Measurements from ENCODE around the gene PSMC5. TPM values are rescaled to one million over a fixed set of nuclear protein-coding genes. Genes with fewer than 3 reads are reported as not detected.
A peak's percentile ranks its signal among the peaks of the same experiment; 100 is the strongest.

PSMC5 gene
- total and polyA plus RNA-seq, 10 of the 15 experiments (the other 5 are each of a cell fraction or from before 2014, with no cell fraction given), result 55.0 to 266 (median 148) TPM

DNA sequence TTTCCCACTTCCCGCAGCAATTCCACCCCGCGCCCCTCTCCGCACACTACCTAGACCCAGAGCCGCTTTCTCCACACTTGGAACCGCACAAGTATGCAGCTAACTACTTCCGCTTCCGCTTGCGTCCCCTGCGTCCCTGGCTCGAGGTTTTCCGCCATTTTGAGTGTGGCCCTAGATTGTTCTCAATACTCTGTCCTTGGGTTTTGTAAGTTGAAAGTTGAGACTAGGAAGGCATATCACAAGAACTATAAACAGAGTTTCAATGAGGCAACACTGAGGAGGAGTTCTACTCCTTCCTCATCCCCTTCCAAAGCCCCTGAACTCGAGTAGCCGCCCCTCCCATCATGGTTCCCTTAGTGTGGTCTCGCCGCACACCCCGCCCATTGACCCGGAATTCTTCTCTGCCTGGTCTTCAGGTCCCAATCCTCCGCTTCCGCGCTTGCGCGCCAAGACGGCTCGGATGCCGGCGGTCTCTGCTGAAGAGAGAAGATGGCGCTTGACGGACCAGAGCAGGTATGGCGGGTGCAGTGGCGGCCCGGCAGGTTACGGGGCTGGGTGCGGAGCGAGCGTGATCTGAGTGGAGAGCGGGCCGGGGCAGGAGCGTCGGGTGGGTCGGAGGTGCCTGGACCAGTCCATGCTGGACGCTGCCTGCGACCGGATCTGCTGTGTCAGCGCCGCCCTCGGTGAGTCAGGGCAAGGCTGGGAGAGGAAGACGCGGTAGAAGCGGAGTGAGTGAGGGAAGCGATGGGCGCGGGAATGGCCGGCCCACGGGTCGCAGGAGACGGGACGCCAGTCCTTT lies at the start of gene PSMC5, which contains the start of gene FTSJ3 (continued):
- TF ChIP-seq SIX5 (IDR thresholded peaks at IDR 0.05; ENCODE audit: low read depth, low read length, severe bottlenecking) (peak; percentile 83), LARP7 (IDR thresholded peaks at IDR 0.05) (peak; percentile 84), MTA3 (IDR thresholded peaks at IDR 0.05; ENCODE audit: borderline replicate concordance, low read length) (no peak), MTA2 (IDR thresholded peaks at IDR 0.05; ENCODE audit: low read depth) (peak; percentile 95), NR2C1 (IDR thresholded peaks at IDR 0.05) (peak; percentile 99), TBL1XR1 (IDR thresholded peaks at IDR 0.05; ENCODE audit: low read depth, low read length) (no peak; the same call in 1 of the 2 replicates), RB1 (IDR thresholded peaks at IDR 0.05; ENCODE audit: borderline replicate concordance) (peak; percentile 57; the same call in 1 of the 2 replicates), ZZZ3 (IDR thresholded peaks at IDR 0.05; ENCODE audit: control insufficient read depth, insufficient read length, low read depth) (no peak), TARDBP (IDR thresholded peaks at IDR 0.05; ENCODE audit: borderline replicate concordance) (no peak; the same call in 1 of the 2 replicates), SIN3A (IDR thresholded peaks at IDR 0.05; ENCODE audit: low read depth, low read length) (peak; percentile 55), NR2C2 (IDR thresholded peaks at IDR 0.05; ENCODE audit: borderline replicate concordance, control insufficient read depth, insufficient read length, low read depth) (peak; percentile 80), ZNF207 (IDR thresholded peaks at IDR 0.05; ENCODE audit: borderline replicate concordance) (peak; percentile 52; the same call in 1 of the 2 replicates), CHD1 (IDR thresholded peaks at IDR 0.05; ENCODE audit: low read depth, low read length) (no peak), SMC3 (IDR thresholded peaks at IDR 0.05; ENCODE audit: borderline replicate concordance, low read length) (0 out of 2 replicates have a peak, but pooled peaks have one; percentile 8), IKZF2 (IDR thresholded peaks at IDR 0.05) (peak in 1 of 2 experiments; percentile 51), ZNF622 (IDR thresholded peaks at IDR 0.05) (no peak), RBBP5 (conservative IDR thresholded peaks at IDR 0.05) (no peak), JUNB (IDR thresholded peaks at IDR 0.05) (no peak), SREBF2 (IDR thresholded peaks at IDR 0.05; ENCODE audit: low read length) (peak; percentile 57; the same call in 1 of the 2 replicates), NFYB (IDR thresholded peaks at IDR 0.05; ENCODE audit: insufficient read depth, low read depth, low read length) (no peak), SMARCA5 (IDR thresholded peaks at IDR 0.05) (peak; percentile 96), CREM (IDR thresholded peaks at IDR 0.05; ENCODE audit: low read depth) (peak; percentile 68; the same call in 1 of the 2 replicates)
- TF ChIP-seq, protein P1, sequence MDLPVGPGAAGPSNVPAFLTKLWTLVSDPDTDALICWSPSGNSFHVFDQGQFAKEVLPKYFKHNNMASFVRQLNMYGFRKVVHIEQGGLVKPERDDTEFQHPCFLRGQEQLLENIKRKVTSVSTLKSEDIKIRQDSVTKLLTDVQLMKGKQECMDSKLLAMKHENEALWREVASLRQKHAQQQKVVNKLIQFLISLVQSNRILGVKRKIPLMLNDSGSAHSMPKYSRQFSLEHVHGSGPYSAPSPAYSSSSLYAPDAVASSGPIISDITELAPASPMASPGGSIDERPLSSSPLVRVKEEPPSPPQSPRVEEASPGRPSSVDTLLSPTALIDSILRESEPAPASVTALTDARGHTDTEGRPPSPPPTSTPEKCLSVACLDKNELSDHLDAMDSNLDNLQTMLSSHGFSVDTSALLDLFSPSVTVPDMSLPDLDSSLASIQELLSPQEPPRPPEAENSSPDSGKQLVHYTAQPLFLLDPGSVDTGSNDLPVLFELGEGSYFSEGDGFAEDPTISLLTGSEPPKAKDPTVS (IDR thresholded peaks at IDR 0.05; ENCODE audit: low read depth, low read length), result no peak
- TF ChIP-seq, protein P2, sequence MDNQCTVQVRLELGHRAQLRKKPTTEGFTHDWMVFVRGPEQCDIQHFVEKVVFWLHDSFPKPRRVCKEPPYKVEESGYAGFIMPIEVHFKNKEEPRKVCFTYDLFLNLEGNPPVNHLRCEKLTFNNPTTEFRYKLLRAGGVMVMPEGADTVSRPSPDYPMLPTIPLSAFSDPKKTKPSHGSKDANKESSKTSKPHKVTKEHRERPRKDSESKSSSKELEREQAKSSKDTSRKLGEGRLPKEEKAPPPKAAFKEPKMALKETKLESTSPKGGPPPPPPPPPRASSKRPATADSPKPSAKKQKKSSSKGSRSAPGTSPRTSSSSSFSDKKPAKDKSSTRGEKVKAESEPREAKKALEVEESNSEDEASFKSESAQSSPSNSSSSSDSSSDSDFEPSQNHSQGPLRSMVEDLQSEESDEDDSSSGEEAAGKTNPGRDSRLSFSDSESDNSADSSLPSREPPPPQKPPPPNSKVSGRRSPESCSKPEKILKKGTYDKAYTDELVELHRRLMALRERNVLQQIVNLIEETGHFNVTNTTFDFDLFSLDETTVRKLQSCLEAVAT (IDR thresholded peaks at IDR 0.05), result peak; percentile 46; the same call in 1 of the 2 replicates
- TF ChIP-seq, protein P3, sequence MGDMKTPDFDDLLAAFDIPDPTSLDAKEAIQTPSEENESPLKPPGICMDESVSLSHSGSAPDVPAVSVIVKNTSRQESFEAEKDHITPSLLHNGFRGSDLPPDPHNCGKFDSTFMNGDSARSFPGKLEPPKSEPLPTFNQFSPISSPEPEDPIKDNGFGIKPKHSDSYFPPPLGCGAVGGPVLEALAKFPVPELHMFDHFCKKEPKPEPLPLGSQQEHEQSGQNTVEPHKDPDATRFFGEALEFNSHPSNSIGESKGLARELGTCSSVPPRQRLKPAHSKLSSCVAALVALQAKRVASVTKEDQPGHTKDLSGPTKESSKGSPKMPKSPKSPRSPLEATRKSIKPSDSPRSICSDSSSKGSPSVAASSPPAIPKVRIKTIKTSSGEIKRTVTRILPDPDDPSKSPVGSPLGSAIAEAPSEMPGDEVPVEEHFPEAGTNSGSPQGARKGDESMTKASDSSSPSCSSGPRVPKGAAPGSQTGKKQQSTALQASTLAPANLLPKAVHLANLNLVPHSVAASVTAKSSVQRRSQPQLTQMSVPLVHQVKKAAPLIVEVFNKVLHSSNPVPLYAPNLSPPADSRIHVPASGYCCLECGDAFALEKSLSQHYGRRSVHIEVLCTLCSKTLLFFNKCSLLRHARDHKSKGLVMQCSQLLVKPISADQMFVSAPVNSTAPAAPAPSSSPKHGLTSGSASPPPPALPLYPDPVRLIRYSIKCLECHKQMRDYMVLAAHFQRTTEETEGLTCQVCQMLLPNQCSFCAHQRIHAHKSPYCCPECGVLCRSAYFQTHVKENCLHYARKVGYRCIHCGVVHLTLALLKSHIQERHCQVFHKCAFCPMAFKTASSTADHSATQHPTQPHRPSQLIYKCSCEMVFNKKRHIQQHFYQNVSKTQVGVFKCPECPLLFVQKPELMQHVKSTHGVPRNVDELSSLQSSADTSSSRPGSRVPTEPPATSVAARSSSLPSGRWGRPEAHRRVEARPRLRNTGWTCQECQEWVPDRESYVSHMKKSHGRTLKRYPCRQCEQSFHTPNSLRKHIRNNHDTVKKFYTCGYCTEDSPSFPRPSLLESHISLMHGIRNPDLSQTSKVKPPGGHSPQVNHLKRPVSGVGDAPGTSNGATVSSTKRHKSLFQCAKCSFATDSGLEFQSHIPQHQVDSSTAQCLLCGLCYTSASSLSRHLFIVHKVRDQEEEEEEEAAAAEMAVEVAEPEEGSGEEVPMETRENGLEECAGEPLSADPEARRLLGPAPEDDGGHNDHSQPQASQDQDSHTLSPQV (IDR thresholded peaks at IDR 0.05), result peak; percentile 100
